GM23248 (cell line): ENCODE data around the gene PSMD2.

Experiments used
- EZH2 ChIP-seq: fragments of 200-600 bp; sonication (generic); IDR thresholded peaks from 2 replicates; pipeline ENCODE4 v1.6.1; 2018; ENCODE audit warnings: antibody characterized with exemption, mild to moderate bottlenecking; ENCODE audit not compliant: insufficient read depth, poor library complexity, severe bottlenecking
- EZH2phosphoT487 ChIP-seq: fragments of 200-600 bp; sonication (generic); IDR thresholded peaks from 2 replicates; pipeline ENCODE4 v1.6.1; 2018; ENCODE audit warnings: antibody characterized with exemption, moderate library complexity, mild to moderate bottlenecking, low read depth; ENCODE audit not compliant: insufficient read depth

GRCh38 chr3:184327171-184327570 lies 28.1 kb downstream of the PSMD2 start:
- TF ChIP-seq EZH2 = no peak
- no peak for TF ChIP-seq EZH2phosphoT487
